SU-DHL-6 (cell line): ENCODE results near the gene PID1.

Experiments
- H2AFZ ChIP-seq: fragments of 200-600 bp; sonication (generic); 2 replicates; pipeline ENCODE4 v1.6.1; 2014; ENCODE audit warnings: low read depth, mild to moderate bottlenecking, moderate library complexity, mixed read lengths, antibody characterized with exemption, low read length; ENCODE audit not compliant: severe bottlenecking
- H3F3A ChIP-seq: fragments of 200-600 bp; shearing (Covaris generic); 2 replicates; pipeline ENCODE4 v1.6.0; 2016; ENCODE audit warnings: antibody characterized with exemption, mild to moderate bottlenecking; ENCODE audit not compliant: insufficient read depth
- H3K27ac ChIP-seq: fragments of 200-600 bp; sonication (generic); 2 replicates; pipeline ENCODE4 v1.5.1; 2016; ENCODE audit warnings: low read depth, mild to moderate bottlenecking, low read length, moderate library complexity, mixed read lengths
- H3K27me3 ChIP-seq: fragments of 200-600 bp; sonication (generic), shearing (Covaris generic); 2 replicates; pipeline ENCODE4 v1.6.0; 2014; ENCODE audit warnings: mild to moderate bottlenecking, low read length
- H3K36me3 ChIP-seq: fragments of 200-600 bp; sonication (generic); 2 replicates; pipeline ENCODE4 v1.6.1; 2014; ENCODE audit warnings: mild to moderate bottlenecking, low read length, mixed read lengths
- H3K4me2 ChIP-seq: fragments of 300-600, 200-600 bp; shearing (Covaris generic), sonication (generic); 2 replicates; pipeline ENCODE4 v1.6.0; 2014; ENCODE audit warnings: low read length, low read depth, mild to moderate bottlenecking; ENCODE audit not compliant: poor library complexity, severe bottlenecking
- H3K4me3 ChIP-seq: fragments of 200-600 bp; sonication (generic); 2 replicates; pipeline ENCODE4 v1.5.1; 2014; ENCODE audit warnings: antibody characterized with exemption, low read length, mild to moderate bottlenecking, mixed read lengths; ENCODE audit not compliant: insufficient read depth, poor library complexity, severe bottlenecking
- H3K79me2 ChIP-seq: fragments of 200-600 bp; sonication (generic); 2 replicates; pipeline ENCODE4 v1.6.1; 2014; ENCODE audit warnings: mild to moderate bottlenecking, low read length, moderate library complexity; ENCODE audit not compliant: insufficient read depth
- H3K9ac ChIP-seq: fragments of 200-600 bp; sonication (generic); 2 replicates; pipeline ENCODE4 v1.7.0; 2014; ENCODE audit warnings: mild to moderate bottlenecking, low read length
- H3K9me2 ChIP-seq: fragments of 200-600 bp; sonication (generic); replicated peaks from 2 replicates; pipeline ENCODE4 v1.6.1; 2014; ENCODE audit warnings: low read length; ENCODE audit not compliant: insufficient read depth
- H3K9me3 ChIP-seq: fragments of 200-600 bp; sonication (generic); 2 replicates; pipeline ENCODE4 v1.6.1; 2014; ENCODE audit warnings: low read length, mixed read lengths; ENCODE audit not compliant: insufficient read depth
- H4K20me1 ChIP-seq: fragments of 200-600 bp; sonication (generic); 2 replicates; pipeline ENCODE4 v1.6.1; 2014; ENCODE audit warnings: low read depth, mild to moderate bottlenecking, antibody characterized with exemption, low read length, moderate library complexity, mixed read lengths
- CTCF ChIP-seq: fragments of 200-600 bp; sonication (generic); IDR thresholded peaks from one replicate; pipeline ENCODE4 v1.5.1; 2017; ENCODE audit warnings: antibody characterized with exemption, mild to moderate bottlenecking, low read length, moderate library complexity; ENCODE audit not compliant: insufficient read depth, poor library complexity, severe bottlenecking
- EZH2phosphoT487 ChIP-seq: fragments of 200-600 bp; sonication (generic), shearing (Covaris generic); conservative IDR thresholded peaks from 2 replicates; pipeline ENCODE4 v1.6.1; 2018; ENCODE audit warnings: mild to moderate bottlenecking, antibody characterized with exemption, low read length, moderate library complexity, mixed read lengths

Gene PID1

GRCh38 chr2:229270551-229271410 lies at the start of gene PID1:
TSS of gene PID1 (minus strand) at chr2:229271287. CDS start at chr2:229271043, 244 bp downstream.
- Histone ChIP-seq H3K36me3 (no peaks in the 10 kb centered on the region), H3F3A (no peaks in the 10 kb centered on the region), H3K9me3 (no peaks in the 10 kb centered on the region), H3K27me3 (no peaks in the 10 kb centered on the region), H3K4me3 (no peak within 1 kb of the TSS), H2AFZ (no peak within 1 kb of the TSS), H4K20me1 (no peaks in the 10 kb centered on the region), H3K9ac (no peak within 1 kb of the TSS), H3K4me2 (no peak within 1 kb of the TSS), H3K79me2 (no peaks in the 10 kb centered on the region), H3K27ac (no peak within 1 kb of the TSS), H3K9me2 (no peaks in the 10 kb centered on the region)
- TF ChIP-seq EZH2phosphoT487 (no peak), CTCF (no peak)

- H3K9me3 ChIP-seq, result no peaks in the 10 kb centered on the region
- H3K79me2 ChIP-seq, result no peaks in the 10 kb centered on the region
- no peak overlapping the region for H3K27ac ChIP-seq
- H3K4me3 ChIP-seq, result no peak overlapping the region
- H2AFZ ChIP-seq, result no peak overlapping the region
- H4K20me1 ChIP-seq, result no peaks in the 10 kb centered on the region
- H3K36me3 ChIP-seq, result no peaks in the 10 kb centered on the region
- no peaks in the 10 kb centered on the region for H3F3A ChIP-seq
- no peak overlapping the region for H3K4me2 ChIP-seq
- TF ChIP-seq CTCF (no peak), EZH2phosphoT487 (no peak)
- H3K9me2 ChIP-seq, result no peaks in the 10 kb centered on the region
- no peak overlapping the region for H3K9ac ChIP-seq
- no peaks in the 10 kb centered on the region for H3K27me3 ChIP-seq
Observed at GRCh38 chr2:229319558-229319957, 48.5 kb upstream of the PID1 start.

GRCh38 chr2:229314117-229314516 lies 43.0 kb upstream of the PID1 start:
- no peaks in the 10 kb centered on the region for H4K20me1 ChIP-seq
- H3K27ac ChIP-seq, result no peak overlapping the region
- no peak overlapping the region for H3K4me2 ChIP-seq
- H3K36me3 ChIP-seq, result no peaks in the 10 kb centered on the region
- TF ChIP-seq CTCF (no peak), EZH2phosphoT487 (no peak)
- no peak overlapping the region for H3K9ac ChIP-seq
- no peaks in the 10 kb centered on the region for H3K9me2 ChIP-seq
- H2AFZ ChIP-seq, result no peak overlapping the region
- no peaks in the 10 kb centered on the region for H3F3A ChIP-seq
- no peaks in the 10 kb centered on the region for H3K27me3 ChIP-seq
- no peaks in the 10 kb centered on the region for H3K9me3 ChIP-seq
- no peak overlapping the region for H3K4me3 ChIP-seq
- no peaks in the 10 kb centered on the region for H3K79me2 ChIP-seq
